Measurements from ENCODE around the gene ERCC6L2. TPM values are rescaled to one million over a fixed set of nuclear protein-coding genes. Genes with fewer than 3 reads are reported as not detected.

Gene ERCC6L2
- total and polyA plus RNA-seq, 9 of the 15 experiments (the other 6 are each of a cell fraction or from before 2014, with no cell fraction given) = 7.8 to 42.8 (median 23.6) TPM

DNA sequence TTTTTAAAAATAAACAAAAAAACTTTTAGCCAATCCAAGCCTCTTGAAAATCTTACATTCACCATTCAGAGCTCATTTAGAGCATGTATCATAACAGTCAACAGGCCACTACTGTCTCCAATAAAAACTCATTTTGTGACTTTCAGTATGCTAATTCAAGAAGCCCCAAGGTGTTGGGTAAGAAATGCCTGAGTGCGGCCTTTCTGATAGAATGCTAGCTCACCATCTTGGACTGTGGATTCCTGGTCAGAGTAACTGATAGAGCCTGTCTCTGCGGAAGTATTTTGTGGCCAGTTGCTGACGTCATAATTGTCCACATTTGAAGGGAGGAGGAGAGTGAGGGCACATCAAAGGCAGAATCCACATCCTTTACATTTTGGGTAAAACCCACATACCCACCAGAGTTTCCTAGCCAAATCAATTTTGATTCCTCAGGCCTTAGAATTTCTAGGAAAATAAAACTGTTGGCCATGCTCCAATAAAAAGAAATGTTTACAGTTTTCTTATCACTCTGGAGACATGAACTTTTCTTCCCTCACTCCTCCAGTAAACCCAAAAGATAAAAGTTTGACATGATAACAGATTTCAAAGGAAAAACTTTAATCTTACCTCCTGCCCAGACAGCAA, 41.1 kb upstream of the ERCC6L2 start (continued):
- no peak for TF ChIP-seq RFX5 (IDR thresholded peaks at IDR 0.05; ENCODE audit: low read depth, low read length)
- no peak for TF ChIP-seq ZNF586 (CRISPR knock-in tag; conservative IDR thresholded peaks at IDR 0.05)
- no peak for TF ChIP-seq ESRRB (CRISPR knock-in tag; IDR thresholded peaks at IDR 0.05; ENCODE audit: borderline replicate concordance)
- TF ChIP-seq, protein P1, sequence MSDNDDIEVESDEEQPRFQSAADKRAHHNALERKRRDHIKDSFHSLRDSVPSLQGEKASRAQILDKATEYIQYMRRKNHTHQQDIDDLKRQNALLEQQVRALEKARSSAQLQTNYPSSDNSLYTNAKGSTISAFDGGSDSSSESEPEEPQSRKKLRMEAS (CRISPR knock-in tag; IDR thresholded peaks at IDR 0.05) = no peak
- TF ChIP-seq CBFA2T3 (IDR thresholded peaks at IDR 0.05) = peak; percentile 56
- no peak for TF ChIP-seq TRIM24 (IDR thresholded peaks at IDR 0.05)
- no peak for TF ChIP-seq RFX1 (IDR thresholded peaks at IDR 0.05)
- TF ChIP-seq HMGN3 (IDR thresholded peaks at IDR 0.05; ENCODE audit: borderline replicate concordance, extremely low read depth, insufficient read length, low read depth, low read length) = no peak
- TF ChIP-seq, protein P2, sequence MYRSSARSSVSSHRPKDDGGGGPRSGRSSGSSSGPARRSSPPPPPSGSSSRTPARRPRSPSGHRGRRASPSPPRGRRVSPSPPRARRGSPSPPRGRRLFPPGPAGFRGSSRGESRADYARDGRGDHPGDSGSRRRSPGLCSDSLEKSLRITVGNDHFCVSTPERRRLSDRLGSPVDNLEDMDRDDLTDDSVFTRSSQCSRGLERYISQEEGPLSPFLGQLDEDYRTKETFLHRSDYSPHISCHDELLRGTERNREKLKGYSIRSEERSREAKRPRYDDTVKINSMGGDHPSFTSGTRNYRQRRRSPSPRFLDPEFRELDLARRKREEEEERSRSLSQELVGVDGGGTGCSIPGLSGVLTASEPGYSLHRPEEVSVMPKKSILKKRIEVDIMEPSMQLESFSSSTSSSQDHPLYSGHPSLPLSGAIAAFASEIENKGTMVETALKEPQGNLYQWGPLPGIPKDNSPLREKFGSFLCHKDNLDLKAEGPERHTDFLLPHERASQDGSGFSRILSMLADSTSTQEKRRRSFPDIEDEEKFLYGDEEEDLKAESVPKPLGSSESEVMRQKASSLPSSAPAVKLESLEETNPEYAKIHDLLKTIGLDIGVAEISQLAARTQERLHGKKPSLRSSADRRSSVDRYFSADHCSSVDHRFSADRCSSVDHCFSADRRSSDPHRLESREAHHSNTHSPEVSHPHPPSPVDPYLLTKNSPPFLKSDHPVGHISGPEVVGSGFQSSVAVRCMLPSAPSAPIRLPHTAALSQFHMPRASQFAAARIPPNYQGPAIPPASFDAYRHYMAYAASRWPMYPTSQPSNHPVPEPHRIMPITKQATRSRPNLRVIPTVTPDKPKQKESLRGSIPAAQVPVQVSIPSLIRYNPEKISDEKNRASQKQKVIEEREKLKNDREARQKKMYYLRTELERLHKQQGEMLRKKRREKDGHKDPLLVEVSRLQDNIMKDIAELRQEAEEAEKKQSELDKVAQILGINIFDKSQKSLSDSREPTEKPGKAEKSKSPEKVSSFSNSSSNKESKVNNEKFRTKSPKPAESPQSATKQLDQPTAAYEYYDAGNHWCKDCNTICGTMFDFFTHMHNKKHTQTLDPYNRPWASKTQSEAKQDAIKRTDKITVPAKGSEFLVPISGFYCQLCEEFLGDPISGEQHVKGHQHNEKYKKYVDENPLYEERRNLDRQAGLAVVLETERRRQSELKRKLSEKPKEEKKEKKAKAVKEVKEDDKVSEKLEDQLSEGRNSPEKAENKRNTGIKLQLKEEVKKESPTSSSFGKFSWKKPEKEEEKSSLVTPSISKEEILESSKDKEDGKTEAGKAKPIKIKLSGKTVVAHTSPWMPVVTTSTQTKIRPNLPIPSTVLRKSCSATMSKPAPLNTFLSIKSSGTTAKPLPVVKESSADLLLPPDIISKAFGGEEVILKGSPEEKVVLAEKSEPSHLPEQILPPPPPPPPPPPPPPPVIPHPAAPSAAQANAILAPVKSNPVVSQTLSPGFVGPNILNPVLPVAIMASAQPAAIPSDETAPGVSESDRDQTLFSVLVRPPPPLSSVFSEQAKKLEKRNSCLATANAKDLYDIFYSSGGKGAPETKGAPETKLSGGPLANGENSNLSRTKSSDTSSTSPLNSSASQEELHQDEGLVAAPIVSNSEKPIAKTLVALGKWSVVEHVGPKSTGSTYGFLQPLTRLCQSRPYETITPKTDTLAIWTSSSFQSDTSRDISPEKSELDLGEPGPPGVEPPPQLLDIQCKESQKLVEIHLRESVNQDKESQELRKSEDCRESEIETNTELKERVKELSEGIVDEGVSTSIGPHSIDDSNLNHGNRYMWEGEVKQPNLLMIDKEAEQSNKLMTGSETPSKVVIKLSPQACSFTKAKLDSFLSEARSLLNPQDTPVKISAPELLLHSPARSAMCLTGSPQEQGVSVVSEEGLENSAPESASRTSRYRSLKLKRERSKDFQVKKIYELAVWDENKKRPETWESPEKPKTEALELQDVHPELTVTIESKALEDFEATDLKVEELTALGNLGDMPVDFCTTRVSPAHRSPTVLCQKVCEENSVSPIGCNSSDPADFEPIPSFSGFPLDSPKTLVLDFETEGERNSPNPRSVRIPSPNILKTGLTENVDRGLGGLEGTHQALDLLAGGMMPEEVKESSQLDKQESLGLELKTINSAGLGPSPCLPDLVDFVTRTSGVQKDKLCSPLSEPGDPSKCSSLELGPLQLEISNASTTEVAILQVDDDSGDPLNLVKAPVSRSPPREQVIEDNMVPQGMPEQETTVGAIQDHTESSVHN (IDR thresholded peaks at IDR 0.05; ENCODE audit: borderline replicate concordance in 1 of 2, low read depth in 1 of 2) = no peak
- TF ChIP-seq XRCC3 (IDR thresholded peaks at IDR 0.05) = no peak
- TF ChIP-seq RCOR1 (IDR thresholded peaks at IDR 0.05; ENCODE audit: borderline replicate concordance in 1 of 2, low read depth in 2 of 2, low read length in 2 of 2) = no peak; a peak in 1 of 4 replicates
- no peak for TF ChIP-seq BACH1 (tag; IDR thresholded peaks at IDR 0.05)
- no peak for TF ChIP-seq CHD2 (IDR thresholded peaks at IDR 0.05; ENCODE audit: low read depth, low read length)
- TF ChIP-seq, protein P3, sequence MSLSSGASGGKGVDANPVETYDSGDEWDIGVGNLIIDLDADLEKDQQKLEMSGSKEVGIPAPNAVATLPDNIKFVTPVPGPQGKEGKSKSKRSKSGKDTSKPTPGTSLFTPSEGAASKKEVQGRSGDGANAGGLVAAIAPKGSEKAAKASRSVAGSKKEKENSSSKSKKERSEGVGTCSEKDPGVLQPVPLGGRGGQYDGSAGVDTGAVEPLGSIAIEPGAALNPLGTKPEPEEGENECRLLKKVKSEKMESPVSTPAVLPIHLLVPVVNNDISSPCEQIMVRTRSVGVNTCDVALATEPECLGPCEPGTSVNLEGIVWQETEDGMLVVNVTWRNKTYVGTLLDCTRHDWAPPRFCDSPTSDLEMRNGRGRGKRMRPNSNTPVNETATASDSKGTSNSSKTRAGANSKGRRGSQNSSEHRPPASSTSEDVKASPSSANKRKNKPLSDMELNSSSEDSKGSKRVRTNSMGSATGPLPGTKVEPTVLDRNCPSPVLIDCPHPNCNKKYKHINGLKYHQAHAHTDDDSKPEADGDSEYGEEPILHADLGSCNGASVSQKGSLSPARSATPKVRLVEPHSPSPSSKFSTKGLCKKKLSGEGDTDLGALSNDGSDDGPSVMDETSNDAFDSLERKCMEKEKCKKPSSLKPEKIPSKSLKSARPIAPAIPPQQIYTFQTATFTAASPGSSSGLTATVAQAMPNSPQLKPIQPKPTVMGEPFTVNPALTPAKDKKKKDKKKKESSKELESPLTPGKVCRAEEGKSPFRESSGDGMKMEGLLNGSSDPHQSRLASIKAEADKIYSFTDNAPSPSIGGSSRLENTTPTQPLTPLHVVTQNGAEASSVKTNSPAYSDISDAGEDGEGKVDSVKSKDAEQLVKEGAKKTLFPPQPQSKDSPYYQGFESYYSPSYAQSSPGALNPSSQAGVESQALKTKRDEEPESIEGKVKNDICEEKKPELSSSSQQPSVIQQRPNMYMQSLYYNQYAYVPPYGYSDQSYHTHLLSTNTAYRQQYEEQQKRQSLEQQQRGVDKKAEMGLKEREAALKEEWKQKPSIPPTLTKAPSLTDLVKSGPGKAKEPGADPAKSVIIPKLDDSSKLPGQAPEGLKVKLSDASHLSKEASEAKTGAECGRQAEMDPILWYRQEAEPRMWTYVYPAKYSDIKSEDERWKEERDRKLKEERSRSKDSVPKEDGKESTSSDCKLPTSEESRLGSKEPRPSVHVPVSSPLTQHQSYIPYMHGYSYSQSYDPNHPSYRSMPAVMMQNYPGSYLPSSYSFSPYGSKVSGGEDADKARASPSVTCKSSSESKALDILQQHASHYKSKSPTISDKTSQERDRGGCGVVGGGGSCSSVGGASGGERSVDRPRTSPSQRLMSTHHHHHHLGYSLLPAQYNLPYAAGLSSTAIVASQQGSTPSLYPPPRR (CRISPR knock-in tag; IDR thresholded peaks at IDR 0.05; ENCODE audit: borderline replicate concordance) = no peak
- no peak for TF ChIP-seq KDM1A (IDR thresholded peaks at IDR 0.05)
- no peak for TF ChIP-seq BRF1 (IDR thresholded peaks at IDR 0.05; ENCODE audit: borderline replicate concordance, extremely low read depth, insufficient read length)

Measured in K562 (cell line).